Measurements from ENCODE around the gene C20orf144. TPM values are rescaled to one million over a fixed set of nuclear protein-coding genes. Genes with fewer than 3 reads are reported as not detected.
"Not testable (repeated sequence)": the region's sequence is repeated elsewhere in the genome, so short reads cannot be mapped to it uniquely, and the experiment has no call there.

Gene C20orf144
- total RNA-seq, 2 donors from 2014 or later, result 0.30 TPM; not detected in 1

GRCh38 chr20:33646191-33646590 lies 15.9 kb upstream of the C20orf144 start:
- Histone ChIP-seq H3K27me3 (no peaks in the 10 kb centered on the region), H3K4me1 (no peaks in the 10 kb centered on the region), H3K36me3 (no peaks in the 10 kb centered on the region), H3K27ac (no peak overlapping the region), H3K9me3 (no peaks in the 10 kb centered on the region), H3K9ac (ENCODE audit: low read depth in 2 of 2, low read length in 2 of 2) (no peak overlapping the region), H3K4me3 (no peak overlapping the region)
- DNase-seq, result no peak
- intact Hi-C loops (cut with DNase I), result no loop called here
- TF ChIP-seq CTCF (IDR thresholded peaks at IDR 0.05), result no peak

- H3K27ac ChIP-seq; H3K27me3 ChIP-seq; intact Hi-C loops (cut with DNase I); DNase-seq; H3K36me3 ChIP-seq; H3K9me3 ChIP-seq; H3K4me1 ChIP-seq; H3K4me3 ChIP-seq; H3K9ac ChIP-seq (ENCODE audit: low read depth in 2 of 2, low read length in 2 of 2): not testable (repeated sequence)
These were observed 15.0 kb upstream of the C20orf144 start for GRCh38 chr20:33646959-33647602.

GRCh38 chr20:33647603-33648395 lies 14.3 kb upstream of the C20orf144 start:
- Histone ChIP-seq H3K27me3 (no peaks in the 10 kb centered on the region), H3K9me3 (no peaks in the 10 kb centered on the region), H3K4me3 (no peak overlapping the region), H3K9ac (ENCODE audit: low read depth in 2 of 2, low read length in 2 of 2) (no peak overlapping the region), H3K36me3 (no peaks in the 10 kb centered on the region), H3K4me1 (no peaks in the 10 kb centered on the region), H3K27ac (no peak overlapping the region)
- no peak for DNase-seq
- intact Hi-C loops (cut with DNase I), result no loop called here
- no peak for TF ChIP-seq CTCF (IDR thresholded peaks at IDR 0.05)

GRCh38 chr20:33648396-33649004 lies 13.6 kb upstream of the C20orf144 start:
- Histone ChIP-seq H3K4me1 (peaks cover 1% of the 10 kb centered on the region), H3K4me3 (no peak overlapping the region)
- no peak for TF ChIP-seq CTCF (IDR thresholded peaks at IDR 0.05)

GRCh38 chr20:33649201-33649681 lies 12.9 kb upstream of the C20orf144 start:
- DNase-seq, result peak; percentile 33
- TF ChIP-seq CTCF (IDR thresholded peaks at IDR 0.05), result no peak
- peaks cover 6% of the 10 kb centered on the region for H3K4me1 ChIP-seq

More at GRCh38 chr20:33648396-33649004, 13.6 kb upstream of the C20orf144 start:
- no peak overlapping the region for H3K27ac ChIP-seq
- H3K9ac ChIP-seq (ENCODE audit: low read depth in 2 of 2, low read length in 2 of 2), result no peak overlapping the region
- no peaks in the 10 kb centered on the region for H3K36me3 ChIP-seq
- no peaks in the 10 kb centered on the region for H3K9me3 ChIP-seq
- no peak for DNase-seq
- H3K27me3 ChIP-seq, result no peaks in the 10 kb centered on the region
- intact Hi-C loops (cut with DNase I), result no loop called here

More at GRCh38 chr20:33649201-33649681, 12.9 kb upstream of the C20orf144 start:
- H3K9me3 ChIP-seq, result no peaks in the 10 kb centered on the region
- no peak overlapping the region for H3K4me3 ChIP-seq
- no peaks in the 10 kb centered on the region for H3K27me3 ChIP-seq
- no peak overlapping the region for H3K27ac ChIP-seq
- intact Hi-C loops (cut with DNase I), result no loop called here
- H3K9ac ChIP-seq (ENCODE audit: low read depth in 2 of 2, low read length in 2 of 2), result no peak overlapping the region
- no peaks in the 10 kb centered on the region for H3K36me3 ChIP-seq

Measured in colonic mucosa (tissue), 4 donors.